ENCODE data around the gene ATP2C2.
"Not testable (repeated sequence)": the region's sequence is repeated elsewhere in the genome, so short reads cannot be mapped to it uniquely, and the experiment has no call there.

Gene ATP2C2

GRCh38 chr16:84392031-84392360, 23.7 kb downstream of the ATP2C2 start:
- no peaks in the 10 kb centered on the region for H3K36me3 ChIP-seq (ENCODE audit: insufficient read depth)
- no peak overlapping the region for H2AFZ ChIP-seq (ENCODE audit: low read depth)
- H3K9ac ChIP-seq: no peak overlapping the region
- no peak overlapping the region for H3K4me3 ChIP-seq (IDR thresholded peaks at IDR 0.05; ENCODE audit: insufficient read depth, low read depth, low read length)
- H3K4me2 ChIP-seq: no peak overlapping the region
- no peaks in the 10 kb centered on the region for H3K4me1 ChIP-seq (ENCODE audit: low read depth, poor library complexity, severe bottlenecking)
- TF ChIP-seq CTCF (conservative IDR thresholded peaks at IDR 0.05; ENCODE audit: low read depth, low read length): no peak
- H3K79me2 ChIP-seq (ENCODE audit: insufficient read depth, low read depth): no peaks in the 10 kb centered on the region
- no peak overlapping the region for H3K27ac ChIP-seq
- peaks cover 23% of the 10 kb centered on the region; the same call in 1 of the 2 replicates for H3K27me3 ChIP-seq (ENCODE audit: insufficient read depth, low read depth)
- no peaks in the 10 kb centered on the region for H4K20me1 ChIP-seq (ENCODE audit: insufficient read depth)

DNA sequence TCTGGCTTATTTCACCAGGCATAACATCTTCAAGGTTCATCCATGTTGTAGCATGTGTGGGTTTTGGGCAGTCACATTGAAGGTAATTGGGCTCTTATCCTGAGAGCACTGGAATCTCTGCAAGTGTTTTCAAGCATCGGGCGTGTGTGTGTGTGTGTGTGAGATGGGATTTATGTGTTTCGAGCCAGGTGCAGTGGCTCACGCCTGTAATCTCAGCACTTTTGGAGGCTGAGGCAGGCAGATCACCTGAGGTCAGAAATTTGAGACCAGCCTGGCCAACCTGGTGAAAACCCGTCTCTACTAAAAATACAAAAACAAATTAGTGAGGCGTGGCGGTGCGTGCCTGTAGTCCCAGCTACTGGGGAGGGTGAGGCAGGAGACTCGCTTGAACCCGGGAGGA, 27.7 kb downstream of the ATP2C2 start:
- H3K4me1 ChIP-seq (ENCODE audit: low read depth, poor library complexity, severe bottlenecking); H3K4me2 ChIP-seq; H4K20me1 ChIP-seq (ENCODE audit: insufficient read depth); H3K36me3 ChIP-seq (ENCODE audit: insufficient read depth); H3K79me2 ChIP-seq (ENCODE audit: insufficient read depth, low read depth); H3K27ac ChIP-seq; H3K4me3 ChIP-seq (IDR thresholded peaks at IDR 0.05; ENCODE audit: insufficient read depth, low read depth, low read length); H3K9ac ChIP-seq; H2AFZ ChIP-seq (ENCODE audit: low read depth): not testable (repeated sequence)
- H3K27me3 ChIP-seq (ENCODE audit: insufficient read depth, low read depth): peaks cover 21% of the 10 kb centered on the region; the same call in 1 of the 2 replicates

- Histone ChIP-seq H2AFZ (ENCODE audit: low read depth) (no peak overlapping the region), H3K4me3 (IDR thresholded peaks at IDR 0.05; ENCODE audit: insufficient read depth, low read depth, low read length) (no peak overlapping the region), H3K9ac (no peak overlapping the region), H3K4me1 (ENCODE audit: low read depth, poor library complexity, severe bottlenecking) (no peaks in the 10 kb centered on the region), H3K27ac (no peak overlapping the region), H3K4me2 (no peak overlapping the region), H3K79me2 (ENCODE audit: insufficient read depth, low read depth) (no peaks in the 10 kb centered on the region), H4K20me1 (ENCODE audit: insufficient read depth) (no peaks in the 10 kb centered on the region), H3K27me3 (ENCODE audit: insufficient read depth, low read depth) (peaks cover 16% of the 10 kb centered on the region; the same call in 1 of the 2 replicates), H3K36me3 (ENCODE audit: insufficient read depth) (no peaks in the 10 kb centered on the region)
- TF ChIP-seq CTCF (conservative IDR thresholded peaks at IDR 0.05; ENCODE audit: low read depth, low read length): no peak
Measured at GRCh38 chr16:84396537-84397008, 28.2 kb downstream of the ATP2C2 start.

DNA sequence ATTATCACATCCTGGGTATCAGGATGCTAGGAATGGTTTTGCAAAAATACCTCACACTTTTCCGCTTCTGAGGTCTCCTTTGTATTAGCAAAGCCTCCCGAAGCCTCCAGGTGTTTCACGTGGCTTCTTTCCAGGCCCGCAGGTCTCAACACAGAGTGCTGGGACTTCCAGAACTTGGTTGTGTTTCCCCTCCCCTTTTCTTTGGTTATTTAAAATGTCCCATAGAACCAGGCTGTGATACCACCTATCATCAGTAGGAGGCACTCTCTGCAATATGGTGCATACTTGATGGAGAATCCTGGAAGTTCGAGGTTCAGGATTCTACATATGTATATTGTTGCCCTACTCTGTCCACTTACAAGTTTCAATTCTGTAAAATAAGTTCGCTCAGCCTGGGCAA, 28.8 kb downstream of the ATP2C2 start:
- no peak overlapping the region for H3K4me2 ChIP-seq
- no peak; the same call in 1 of the 2 replicates for TF ChIP-seq CTCF (conservative IDR thresholded peaks at IDR 0.05; ENCODE audit: low read depth, low read length)
- no peak overlapping the region for H3K4me3 ChIP-seq (IDR thresholded peaks at IDR 0.05; ENCODE audit: insufficient read depth, low read depth, low read length)
- no peaks in the 10 kb centered on the region for H4K20me1 ChIP-seq (ENCODE audit: insufficient read depth)
- no peak overlapping the region for H2AFZ ChIP-seq (ENCODE audit: low read depth)
- H3K9ac ChIP-seq: no peak overlapping the region
- no peaks in the 10 kb centered on the region for H3K79me2 ChIP-seq (ENCODE audit: insufficient read depth, low read depth)
- no peaks in the 10 kb centered on the region for H3K4me1 ChIP-seq (ENCODE audit: low read depth, poor library complexity, severe bottlenecking)
- H3K36me3 ChIP-seq (ENCODE audit: insufficient read depth): no peaks in the 10 kb centered on the region
- H3K27me3 ChIP-seq (ENCODE audit: insufficient read depth, low read depth): peaks cover 12% of the 10 kb centered on the region; the same call in 1 of the 2 replicates
- H3K27ac ChIP-seq: no peak overlapping the region

GRCh38 chr16:84398701-84399100, 30.4 kb downstream of the ATP2C2 start:
- Histone ChIP-seq H3K27ac (no peak overlapping the region), H3K9ac (no peak overlapping the region), H3K4me3 (IDR thresholded peaks at IDR 0.05; ENCODE audit: insufficient read depth, low read depth, low read length) (no peak overlapping the region), H2AFZ (ENCODE audit: low read depth) (no peak overlapping the region), H4K20me1 (ENCODE audit: insufficient read depth) (no peaks in the 10 kb centered on the region), H3K4me1 (ENCODE audit: low read depth, poor library complexity, severe bottlenecking) (no peaks in the 10 kb centered on the region), H3K79me2 (ENCODE audit: insufficient read depth, low read depth) (no peaks in the 10 kb centered on the region), H3K36me3 (ENCODE audit: insufficient read depth) (no peaks in the 10 kb centered on the region), H3K27me3 (ENCODE audit: insufficient read depth, low read depth) (peaks cover 3% of the 10 kb centered on the region; the same call in 1 of the 2 replicates), H3K4me2 (no peak overlapping the region)
- no peak for TF ChIP-seq CTCF (conservative IDR thresholded peaks at IDR 0.05; ENCODE audit: low read depth, low read length)

GRCh38 chr16:84399912-84400311, 31.6 kb downstream of the ATP2C2 start:
- not testable (repeated sequence) for H3K4me2 ChIP-seq; H3K79me2 ChIP-seq (ENCODE audit: insufficient read depth, low read depth); H4K20me1 ChIP-seq (ENCODE audit: insufficient read depth); H3K4me1 ChIP-seq (ENCODE audit: low read depth, poor library complexity, severe bottlenecking); H2AFZ ChIP-seq (ENCODE audit: low read depth); H3K36me3 ChIP-seq (ENCODE audit: insufficient read depth); H3K9ac ChIP-seq; H3K27ac ChIP-seq; H3K4me3 ChIP-seq (IDR thresholded peaks at IDR 0.05; ENCODE audit: insufficient read depth, low read depth, low read length)
- peaks cover 13% of the 10 kb centered on the region; the same call in 1 of the 2 replicates for H3K27me3 ChIP-seq (ENCODE audit: insufficient read depth, low read depth)

GRCh38 chr16:84403435-84403834, 35.1 kb downstream of the ATP2C2 start:
- H3K27me3 ChIP-seq (ENCODE audit: insufficient read depth, low read depth): peaks cover 37% of the 10 kb centered on the region; the same call in 1 of the 2 replicates
- not testable (repeated sequence) for H3K79me2 ChIP-seq (ENCODE audit: insufficient read depth, low read depth); H3K4me3 ChIP-seq (IDR thresholded peaks at IDR 0.05; ENCODE audit: insufficient read depth, low read depth, low read length); H3K9ac ChIP-seq; H4K20me1 ChIP-seq (ENCODE audit: insufficient read depth); H3K27ac ChIP-seq; H3K4me1 ChIP-seq (ENCODE audit: low read depth, poor library complexity, severe bottlenecking); H2AFZ ChIP-seq (ENCODE audit: low read depth); H3K36me3 ChIP-seq (ENCODE audit: insufficient read depth); H3K4me2 ChIP-seq

Data from KMS-11 (cell line).